GM18858 (cell line): Measurements from ENCODE around the gene AGAP1.

Source experiments
- ATAC-seq: cut with Tn5 transposase; IDR thresholded peaks from one replicate; pipeline ENCODE4 v1.9.1; 2021; ENCODE audit not compliant: unreplicated experiment

Gene AGAP1

DNA sequence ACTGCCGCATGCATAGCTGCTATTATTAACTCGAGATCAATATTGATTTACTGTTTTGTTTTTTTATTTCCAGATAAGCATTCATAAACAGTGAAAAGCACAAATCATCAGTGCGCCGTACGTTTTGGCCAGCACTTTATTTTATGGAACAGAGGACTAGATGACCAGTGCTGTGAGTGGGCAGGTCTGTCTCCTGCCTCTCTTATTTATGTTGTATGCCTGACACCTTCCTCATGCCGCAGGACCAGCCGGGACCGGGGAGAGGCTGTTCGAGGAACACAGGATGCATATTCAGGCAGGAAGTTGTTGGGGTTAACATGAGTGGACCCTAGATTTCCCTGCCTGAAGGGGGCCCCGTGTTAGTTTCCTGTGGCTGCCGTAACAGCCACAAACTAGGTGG is 72.6 kb downstream of the AGAP1 start:
- ATAC-seq = no peak

GRCh38 chr2:235566931-235567495 is 73.2 kb downstream of the AGAP1 start:
- ATAC-seq = no peak

GRCh38 chr2:235567842-235568241 is 74.0 kb downstream of the AGAP1 start:
- ATAC-seq = no peak

DNA sequence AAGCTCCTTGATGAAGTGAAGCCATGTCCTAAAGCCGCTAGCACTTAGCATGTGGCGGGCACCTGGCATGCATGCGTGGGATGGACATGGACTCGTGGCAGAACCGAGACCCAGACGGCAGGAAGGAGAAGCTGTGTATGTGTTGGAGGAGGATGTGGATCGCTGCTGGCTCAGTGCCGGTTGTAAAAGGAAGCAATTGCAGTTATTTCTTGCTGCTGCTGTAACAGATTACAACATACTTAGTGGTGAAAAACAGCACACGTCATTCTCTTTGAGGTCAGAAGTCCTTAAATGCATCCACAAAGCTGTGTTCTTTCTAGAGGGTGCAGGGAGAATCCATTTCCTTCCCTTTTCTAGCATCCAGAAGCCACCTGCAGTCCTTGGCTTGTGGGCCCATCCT is 74.6 kb downstream of the AGAP1 start:
- no peak for ATAC-seq

GRCh38 chr2:235569837-235570236 is 76.0 kb downstream of the AGAP1 start:
- no peak for ATAC-seq

DNA sequence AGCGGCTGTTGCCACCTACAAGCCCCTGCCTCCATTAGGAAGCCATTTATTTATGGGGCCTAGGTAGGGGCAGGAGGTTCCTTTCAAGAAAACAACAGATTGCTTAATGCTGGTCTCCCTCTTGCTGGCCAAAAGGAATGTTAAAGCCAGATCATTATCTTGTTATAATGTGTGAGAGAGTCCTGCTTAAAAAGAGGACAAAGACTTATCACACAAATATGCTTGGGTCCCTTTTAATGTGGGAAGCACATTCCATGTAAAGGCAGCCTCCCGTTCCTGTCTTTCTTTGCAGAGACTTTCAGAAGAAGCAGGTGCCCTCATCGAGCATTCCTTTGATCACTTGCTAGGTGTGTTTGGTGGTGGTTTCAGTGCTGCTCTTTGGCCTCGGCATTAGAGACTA is 76.4 kb downstream of the AGAP1 start:
- no peak for ATAC-seq

GRCh38 chr2:235570966-235571692 is 77.3 kb downstream of the AGAP1 start:
- no peak for ATAC-seq

DNA sequence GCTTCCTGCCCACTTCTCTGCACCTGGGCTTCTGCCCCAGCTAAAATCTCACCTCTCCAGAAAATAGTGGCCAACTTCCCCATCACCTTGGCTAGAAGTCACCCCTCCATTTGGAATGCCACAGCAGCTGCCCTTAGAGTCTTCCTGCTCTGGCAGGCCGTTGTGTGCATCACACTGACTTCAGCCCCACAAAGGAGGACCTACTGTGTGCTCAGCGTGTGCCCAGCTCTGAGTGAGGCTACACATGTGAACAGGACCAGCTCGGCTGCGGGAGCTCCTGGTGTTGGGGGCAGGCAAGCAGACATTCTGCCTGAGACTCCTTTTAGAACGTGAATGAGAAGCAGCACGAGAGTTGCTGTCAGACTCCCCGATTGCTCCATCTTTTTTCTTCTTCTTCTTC is 78.7 kb downstream of the AGAP1 start:
- ATAC-seq = no peak

DNA sequence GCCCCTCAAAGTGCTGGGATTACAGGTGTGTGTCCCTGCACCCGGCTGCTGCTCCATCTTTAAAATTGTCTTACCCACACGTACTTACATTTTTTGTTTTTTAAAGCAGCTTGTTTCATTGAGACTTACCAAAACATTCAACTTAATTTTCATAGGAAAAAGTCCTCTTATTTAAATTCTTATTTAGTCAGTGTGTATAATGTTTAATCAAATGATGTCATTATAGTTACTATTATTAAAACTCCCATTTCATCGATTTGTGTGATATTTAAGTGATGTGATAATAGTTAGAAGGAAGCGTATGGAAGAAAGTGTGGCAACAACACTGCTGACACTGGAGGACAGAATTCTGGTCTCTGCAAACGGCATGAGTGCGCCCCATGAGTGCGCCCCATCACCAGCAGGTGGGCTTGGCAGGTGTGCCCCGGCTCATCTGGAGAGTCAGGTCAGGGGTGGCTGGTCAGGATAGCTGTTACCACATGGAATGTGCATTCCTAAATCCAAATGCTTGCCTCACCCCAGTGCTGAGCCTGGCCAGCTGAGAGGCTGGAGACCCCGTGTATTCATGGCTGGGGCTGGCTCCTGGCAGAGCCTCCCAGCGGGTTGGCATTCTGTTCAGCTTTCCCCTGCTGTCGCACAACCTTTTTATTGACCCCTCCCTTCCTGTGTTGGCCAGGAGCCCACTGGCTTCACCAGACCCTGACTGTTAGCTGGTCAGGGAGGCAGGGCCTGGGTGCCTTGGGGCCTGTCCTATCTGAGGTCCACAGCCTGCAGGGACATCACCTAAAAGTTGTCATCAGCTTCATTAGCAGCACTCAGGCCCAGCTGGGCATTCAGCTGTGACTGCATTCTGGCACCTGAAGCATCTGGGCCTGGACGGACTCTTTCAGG is 79.7 kb downstream of the AGAP1 start:
- no peak for ATAC-seq

DNA sequence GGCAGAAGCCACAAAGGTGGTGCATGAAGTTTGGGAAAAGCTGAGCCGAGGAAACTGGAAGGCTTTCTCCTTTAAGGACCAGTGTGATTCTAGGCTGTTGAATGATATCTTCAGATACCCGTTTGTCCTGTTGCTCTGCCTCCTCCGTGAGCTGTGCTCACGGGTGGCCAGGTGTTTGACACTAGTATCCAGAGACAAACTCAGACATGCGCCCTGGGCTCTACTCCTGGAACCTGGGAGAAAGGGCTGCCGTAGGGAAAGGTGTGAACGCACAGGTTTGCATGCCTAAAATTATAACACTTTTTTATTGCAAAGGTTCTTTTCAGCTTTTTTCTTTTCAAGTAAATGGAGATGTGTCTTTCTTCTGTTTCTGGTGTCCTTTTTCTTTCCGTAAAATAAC is 81.6 kb downstream of the AGAP1 start:
- no peak for ATAC-seq

DNA sequence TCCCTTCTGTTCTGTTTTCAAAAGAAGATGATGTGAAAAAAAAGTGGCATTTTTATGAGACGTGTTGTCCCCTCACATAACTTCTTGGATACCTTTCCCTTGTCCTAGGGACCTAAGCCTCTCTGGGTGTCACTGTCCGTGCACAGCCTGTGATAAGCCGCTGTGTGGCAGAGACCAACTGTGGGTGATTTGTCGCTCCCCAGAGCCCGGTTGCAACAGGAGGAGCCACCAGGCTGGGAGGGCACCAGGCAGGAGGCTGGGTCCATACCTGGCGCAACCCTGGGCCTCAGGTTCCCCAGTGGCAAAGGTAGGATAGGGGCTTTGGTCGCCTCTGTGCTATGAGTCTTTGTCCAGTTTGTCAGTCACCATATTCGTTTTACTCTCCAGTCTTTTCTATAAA is 82.1 kb downstream of the AGAP1 start:
- no peak for ATAC-seq

- no peak for ATAC-seq
These were observed 82.6 kb downstream of the AGAP1 start for GRCh38 chr2:235576337-235576910.

GRCh38 chr2:235577404-235578330 is 83.8 kb downstream of the AGAP1 start:
- no peak for ATAC-seq

DNA sequence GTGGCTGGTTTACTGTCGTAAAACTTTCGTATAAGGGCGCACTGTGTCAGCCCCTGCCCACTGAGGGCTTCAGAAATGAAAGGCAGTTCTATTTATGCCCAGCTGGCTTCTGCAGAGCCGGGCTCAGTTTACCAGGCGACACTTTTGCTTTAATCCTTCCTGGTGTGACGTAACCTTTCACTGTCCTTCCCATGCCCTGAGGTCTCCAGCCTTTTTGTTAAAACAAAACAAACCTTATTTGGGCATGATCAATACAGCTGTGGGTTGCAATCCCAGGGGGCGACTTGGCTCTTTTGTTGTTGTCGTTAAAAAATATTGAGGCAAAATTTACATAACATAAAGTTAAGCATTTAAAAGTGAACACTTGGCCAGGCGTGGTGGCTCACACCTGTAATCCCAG is 85.3 kb downstream of the AGAP1 start:
- no peak for ATAC-seq

- no peak for ATAC-seq
These were observed 86.7 kb downstream of the AGAP1 start for GRCh38 chr2:235580426-235581157.

DNA sequence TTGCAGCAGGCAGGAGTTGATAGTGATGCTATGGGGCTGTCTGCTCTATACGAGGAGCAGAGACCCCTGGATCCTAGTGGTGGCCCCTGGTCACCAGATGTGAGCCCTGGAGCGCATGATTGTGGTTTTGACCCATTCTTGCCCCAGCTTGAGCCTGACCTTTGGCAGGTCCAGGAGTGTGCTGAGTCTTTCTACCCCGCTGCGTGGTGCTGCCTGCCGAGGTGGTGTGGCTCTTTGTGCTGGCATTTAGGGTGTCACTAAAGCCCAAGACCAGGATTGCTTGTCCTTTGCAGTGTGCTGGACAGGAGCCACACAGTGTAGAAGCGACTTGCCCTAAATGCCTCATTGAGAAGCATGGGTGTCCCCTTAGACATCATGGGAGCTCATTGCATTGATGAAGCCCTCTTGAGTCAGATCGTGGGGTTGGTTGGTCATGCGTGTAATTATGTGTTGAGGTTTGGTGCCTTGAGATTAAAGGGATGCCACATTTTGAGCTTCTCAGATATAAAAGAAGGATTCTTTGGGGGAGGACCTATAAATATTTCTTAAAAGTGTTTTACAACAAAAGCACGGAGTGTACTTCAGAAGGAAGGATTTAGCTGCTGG is 88.3 kb downstream of the AGAP1 start:
- ATAC-seq = no peak

DNA sequence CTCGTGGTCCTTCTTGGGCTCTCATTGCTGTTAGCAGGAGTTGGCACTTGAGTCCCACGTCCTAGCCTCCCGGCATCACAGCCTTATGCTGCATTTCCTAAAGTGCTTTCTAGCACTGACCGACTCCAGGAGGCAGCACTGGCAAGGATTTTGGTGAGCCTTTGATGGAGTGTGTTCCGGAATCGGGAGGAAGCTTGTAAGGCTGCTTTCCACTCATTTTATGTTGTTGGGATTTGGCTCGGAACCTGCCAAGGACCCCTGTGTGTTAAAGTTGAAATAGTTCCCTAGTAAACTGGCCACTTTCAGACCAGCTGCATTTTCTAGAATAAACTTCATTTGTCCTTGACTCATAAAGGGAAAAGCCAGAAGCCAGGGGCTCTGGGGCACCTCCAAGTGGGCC is 88.9 kb downstream of the AGAP1 start:
- no peak for ATAC-seq

DNA sequence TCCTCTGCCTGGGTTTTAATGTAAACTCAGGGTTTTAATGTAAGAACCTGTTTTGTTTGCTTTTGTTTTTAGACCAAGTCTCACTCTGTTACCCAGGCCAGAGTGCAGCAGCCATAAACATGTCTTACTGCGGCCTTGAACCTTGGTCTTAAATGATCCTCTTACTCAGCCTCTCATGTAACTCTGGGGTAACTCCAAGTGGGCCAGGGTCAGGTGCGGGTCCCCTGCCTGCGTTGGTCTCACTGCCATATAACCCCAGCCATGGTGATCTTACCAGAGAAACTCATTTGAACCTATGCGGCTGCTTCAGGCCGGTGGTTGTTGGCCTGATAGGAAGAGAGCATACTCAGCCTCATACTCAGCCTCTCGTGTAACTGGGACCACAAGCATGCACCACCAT is 89.3 kb downstream of the AGAP1 start:
- ATAC-seq = no peak

- ATAC-seq = no peak
These were observed 90.2 kb downstream of the AGAP1 start for GRCh38 chr2:235583925-235584637.
